NCI-H2227 (cell line): ENCODE measurements around the gene ZDHHC17.

ENCODE experiments used
- DNase-seq: peaks from one replicate; lab custom pipeline; 2025; ENCODE audit not compliant: unreplicated experiment; lab: John Stamatoyannopoulos, UW

ZDHHC17 gene

DNA sequence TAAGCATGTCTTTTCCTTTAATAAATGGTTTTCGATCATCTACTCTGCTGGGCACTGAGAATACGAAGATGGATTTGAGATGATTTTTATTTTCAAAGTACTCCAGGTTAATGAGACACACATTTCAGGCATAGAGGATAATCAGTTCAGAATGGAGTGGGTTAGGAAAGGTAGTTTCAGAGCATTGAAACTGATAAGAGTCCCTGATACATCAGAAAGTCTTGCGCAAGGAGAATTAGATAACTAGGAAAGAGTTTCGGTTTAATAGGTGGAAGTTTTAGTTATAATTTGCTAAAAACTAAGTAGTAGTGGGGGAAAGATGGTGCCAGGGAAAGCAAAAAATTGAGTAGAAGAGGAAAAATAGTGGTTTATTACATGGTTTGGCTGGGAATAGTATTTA, 50.1 kb downstream of the ZDHHC17 start:
- no peak for DNase-seq

DNA sequence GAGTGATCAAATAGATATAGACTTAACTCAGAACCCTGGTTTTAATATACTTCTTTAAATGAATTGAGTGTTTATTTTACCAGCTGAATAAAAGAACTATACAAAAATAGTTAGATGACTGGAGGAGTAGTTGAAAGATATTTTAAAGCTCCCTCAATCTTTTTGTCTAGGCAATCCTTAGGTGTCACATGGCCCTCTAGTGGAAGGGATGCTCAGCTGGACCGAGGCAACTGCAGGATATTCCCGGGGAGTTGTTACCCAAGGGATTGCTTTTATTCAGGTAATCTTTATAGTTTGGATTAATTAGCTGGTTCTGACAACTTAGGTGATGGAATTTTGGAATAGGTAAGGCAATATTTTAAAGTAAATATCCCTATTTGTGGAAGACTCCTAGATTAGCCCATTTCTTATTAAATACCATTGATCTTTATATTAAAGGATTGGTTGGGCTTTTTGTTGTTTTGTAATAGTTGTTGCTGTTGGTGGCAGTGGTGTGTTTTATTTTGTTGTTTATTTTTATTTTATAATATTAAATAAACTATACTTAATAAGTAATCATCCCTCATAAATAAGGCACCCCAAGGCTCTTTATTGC, 57.1 kb downstream of the ZDHHC17 start:
- DNase-seq = peak; percentile 55

DNA sequence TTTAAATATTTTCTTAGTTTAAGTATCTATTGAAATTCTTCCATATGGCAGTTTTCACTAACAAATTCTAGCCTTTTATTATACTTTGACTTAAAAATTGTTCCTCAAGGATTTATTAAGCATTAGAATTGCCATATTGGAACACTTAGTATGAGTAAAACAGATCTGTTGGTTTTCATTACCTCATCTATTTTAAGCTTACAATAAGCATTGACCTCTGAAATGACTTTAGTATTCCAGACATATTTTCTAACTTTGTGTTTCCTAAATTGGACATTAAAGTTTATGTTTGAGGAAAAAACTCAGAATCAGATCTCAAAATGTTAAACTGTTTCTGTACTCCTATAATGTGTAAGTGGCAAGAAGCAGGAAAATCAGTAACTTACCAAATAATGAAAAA, 66.5 kb downstream of the ZDHHC17 start:
- no peak for DNase-seq

DNA sequence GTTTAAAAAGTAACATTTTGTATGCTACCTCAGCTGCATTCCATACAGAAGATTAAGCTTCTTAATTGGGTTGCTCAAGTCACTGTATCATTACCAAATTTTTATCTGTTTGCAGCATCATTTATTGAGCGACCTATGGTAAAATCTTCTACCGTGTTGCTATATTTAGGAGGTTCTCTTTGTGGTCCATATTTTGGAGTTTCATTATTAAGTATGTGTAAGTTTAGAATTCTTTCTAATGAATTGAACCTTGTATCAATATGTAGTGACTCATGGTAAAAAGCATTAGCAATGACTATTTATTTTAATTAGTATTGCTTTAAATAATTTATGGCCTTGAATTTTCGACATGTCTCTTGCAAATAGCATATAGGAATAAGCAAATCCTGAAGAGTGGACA, 72.7 kb downstream of the ZDHHC17 start:
- no peak for DNase-seq

DNA sequence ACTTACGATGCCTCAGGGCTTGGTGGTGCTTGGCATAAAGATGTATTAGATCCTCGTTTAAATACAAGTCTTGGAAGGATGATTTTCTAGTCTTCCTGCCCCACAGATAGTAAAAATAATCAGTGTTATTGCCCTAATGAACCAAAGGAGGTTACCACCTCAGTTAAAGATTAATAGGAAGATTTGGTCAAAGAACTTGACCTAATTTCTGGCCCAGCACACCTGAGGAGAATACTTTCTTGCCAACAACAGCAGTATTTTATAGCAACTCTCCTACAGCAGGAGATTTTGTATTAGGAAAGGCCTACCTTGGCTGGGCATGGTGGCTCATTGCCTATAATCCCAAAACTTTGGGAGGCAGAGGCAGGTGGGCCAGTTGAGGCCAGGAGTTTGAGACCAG, 83.3 kb downstream of the ZDHHC17 start:
- no peak for DNase-seq

DNA sequence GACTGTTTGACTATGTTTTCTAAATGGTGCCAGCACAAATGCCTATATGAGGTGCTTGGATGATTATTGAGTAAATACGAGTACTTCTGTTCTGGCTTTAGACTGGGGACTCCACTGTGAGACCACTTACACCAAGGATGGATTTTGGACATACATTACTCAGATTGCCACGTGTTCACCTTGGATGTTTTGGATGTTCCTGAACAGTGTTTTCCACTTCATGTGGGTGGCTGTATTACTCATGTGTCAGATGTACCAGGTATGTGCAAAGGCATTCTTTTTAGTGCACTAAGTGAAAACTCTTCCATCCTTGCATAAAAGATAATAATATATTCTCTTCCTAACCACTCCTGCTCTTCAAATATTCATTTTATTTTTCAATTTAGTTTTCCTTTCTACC, 84.2 kb downstream of the ZDHHC17 start:
- DNase-seq = no peak

DNA sequence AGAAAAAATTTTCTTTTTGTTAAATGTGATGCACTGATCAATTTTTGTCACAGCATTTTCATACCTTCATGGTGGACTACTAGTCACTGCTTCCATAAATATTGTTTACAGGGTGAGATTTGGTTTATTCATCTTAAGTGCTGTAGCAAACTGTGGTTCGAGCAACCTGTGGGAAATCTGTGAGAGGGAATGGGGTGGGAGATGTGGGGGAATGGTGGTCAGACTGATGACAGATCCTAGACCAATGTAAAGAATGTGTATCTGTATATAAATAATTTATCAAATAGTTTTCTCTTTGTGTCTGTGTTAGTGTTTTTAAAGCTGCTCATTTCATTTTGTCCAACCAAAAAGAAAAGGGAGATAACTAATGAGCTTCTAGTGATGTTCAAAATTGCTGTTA, 88.2 kb downstream of the ZDHHC17 start:
- no peak for DNase-seq

DNA sequence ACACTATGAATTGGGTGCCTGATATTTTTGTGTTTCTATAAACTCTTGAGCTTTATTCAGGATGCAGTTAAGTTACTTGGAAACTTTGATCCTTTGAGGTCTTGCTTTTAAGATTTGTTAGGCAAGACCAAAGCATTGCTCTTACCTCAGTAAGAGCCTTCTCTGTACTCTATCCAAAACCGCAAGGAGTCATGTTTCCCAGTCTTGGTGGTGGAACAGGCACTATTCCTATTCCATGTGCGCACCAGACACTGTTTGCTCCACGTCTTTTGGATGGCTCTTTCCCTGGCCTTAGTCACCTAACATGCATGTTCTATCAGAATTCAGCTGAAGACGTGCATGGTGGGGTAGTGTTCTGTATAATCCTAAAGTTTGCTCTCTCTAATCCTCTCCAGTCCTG, 91.4 kb downstream of the ZDHHC17 start:
- no peak for DNase-seq

DNA sequence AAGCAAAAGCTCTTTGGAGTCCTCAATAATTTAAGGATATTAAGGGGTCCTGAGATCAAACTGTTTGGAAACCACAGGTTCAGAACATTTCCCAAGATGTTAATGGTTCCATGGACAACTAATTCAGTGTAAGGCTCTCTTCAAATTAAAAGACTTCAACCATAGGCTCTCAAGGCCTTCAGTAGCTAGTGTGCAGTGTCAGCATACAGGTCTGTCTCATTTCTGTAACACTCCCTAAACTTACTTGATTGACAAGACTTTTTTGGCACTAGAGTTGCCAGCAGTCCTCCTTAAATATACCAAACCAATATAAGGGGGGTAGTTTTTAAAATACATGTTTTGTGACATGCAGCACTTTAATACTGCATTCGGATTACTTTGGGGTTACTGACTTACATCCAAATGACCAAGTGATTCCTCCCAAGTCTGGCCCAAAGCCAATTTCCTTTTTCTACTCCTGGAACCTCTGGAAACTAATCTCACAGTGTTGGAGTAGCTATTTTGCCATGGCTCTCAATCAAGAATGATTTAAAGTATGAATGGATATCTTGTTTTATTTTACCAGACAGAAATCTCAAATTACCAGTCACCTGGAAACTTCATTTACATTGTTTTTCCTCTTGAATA, 92.2 kb downstream of the ZDHHC17 start:
- no peak for DNase-seq

DNA sequence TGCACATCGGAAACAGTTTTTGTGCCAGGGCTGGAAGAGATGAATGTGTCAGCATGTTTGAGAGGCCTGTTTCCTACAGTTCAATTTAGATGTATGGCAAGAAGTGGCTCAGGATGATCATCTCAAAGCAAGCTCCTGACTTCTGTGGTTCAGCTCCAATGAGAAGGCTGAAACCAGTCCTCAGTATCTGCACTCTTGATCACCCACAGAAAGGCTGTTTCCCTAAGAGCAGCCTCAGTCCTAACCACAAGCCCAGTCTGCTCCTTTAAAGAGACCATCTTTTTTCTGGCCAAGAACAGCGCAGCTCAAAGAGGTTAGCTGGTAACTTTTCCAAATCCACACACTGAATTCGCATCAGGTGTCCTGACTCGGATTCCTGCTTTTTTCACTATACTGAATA, 95.7 kb downstream of the ZDHHC17 start:
- DNase-seq = no peak

DNA sequence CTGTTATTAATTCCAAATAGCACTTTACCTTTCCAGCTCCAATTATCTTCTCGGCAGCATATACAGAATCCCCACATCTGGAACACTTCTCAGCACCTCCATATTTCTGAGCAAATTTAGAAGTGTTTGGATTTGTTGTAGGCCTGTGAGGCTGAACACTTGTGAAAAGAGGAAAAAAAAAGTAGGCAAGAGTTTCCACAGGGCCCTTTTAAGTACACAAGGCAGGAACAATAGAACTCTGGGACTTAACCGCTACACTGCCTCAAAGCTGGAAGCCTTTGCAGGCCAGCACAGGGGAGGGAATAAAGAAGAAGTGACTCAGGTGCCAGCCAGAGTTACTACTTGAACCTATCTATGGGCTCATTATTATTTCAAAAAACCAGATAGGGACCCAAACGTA, 96.3 kb downstream of the ZDHHC17 start:
- no peak for DNase-seq

DNA sequence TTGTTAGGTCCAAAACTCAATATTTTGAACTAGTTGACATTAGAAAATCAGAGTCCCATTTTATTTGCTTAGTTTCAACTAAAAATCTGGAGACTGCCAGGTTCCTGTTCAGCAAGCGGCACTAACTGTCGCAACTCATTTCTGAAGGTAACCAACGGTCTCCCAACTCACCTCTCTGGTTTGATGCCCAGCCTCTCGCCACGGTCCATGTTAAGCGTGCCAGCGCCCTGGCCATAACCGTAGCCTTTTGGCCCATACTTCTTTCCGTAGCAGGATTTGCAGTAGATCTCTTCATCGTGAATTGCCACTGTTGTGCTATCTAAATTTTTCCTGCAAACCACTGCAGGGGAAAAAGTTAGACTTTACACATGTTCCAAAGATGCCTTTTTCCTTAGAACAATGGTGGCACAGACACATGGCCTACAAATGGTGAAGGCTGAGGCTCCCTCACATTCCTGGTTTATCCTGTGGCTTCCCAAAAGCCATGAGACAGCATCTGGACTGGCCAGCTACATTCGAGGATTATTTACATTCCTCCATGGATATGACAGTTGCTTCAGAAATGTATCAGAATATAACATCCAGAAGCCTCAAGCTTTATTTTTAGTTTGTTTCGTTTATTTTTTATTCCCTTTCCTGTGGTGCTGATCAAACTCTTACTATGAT, 99.2 kb downstream of the ZDHHC17 start:
- DNase-seq = no peak

DNA sequence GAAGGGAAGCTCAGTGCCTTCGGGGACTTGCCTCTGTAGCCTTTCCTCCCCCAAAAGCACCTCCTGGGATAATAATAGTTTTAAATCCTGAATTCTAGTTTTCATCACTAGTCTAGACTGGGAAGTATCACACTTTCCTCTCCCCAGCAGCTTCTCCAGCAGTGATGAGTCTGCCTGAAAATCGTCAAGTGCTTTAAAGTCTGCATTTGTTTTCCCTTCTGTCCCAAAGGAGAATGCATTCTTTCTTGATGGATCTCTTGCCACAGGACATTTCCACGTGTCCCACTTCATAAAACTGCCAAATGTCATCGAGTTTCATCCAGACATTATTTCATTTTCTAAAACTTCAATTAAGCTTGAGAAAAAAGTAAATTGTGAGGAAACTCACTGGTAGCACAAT, 99.9 kb downstream of the ZDHHC17 start:
- no peak for DNase-seq

DNA sequence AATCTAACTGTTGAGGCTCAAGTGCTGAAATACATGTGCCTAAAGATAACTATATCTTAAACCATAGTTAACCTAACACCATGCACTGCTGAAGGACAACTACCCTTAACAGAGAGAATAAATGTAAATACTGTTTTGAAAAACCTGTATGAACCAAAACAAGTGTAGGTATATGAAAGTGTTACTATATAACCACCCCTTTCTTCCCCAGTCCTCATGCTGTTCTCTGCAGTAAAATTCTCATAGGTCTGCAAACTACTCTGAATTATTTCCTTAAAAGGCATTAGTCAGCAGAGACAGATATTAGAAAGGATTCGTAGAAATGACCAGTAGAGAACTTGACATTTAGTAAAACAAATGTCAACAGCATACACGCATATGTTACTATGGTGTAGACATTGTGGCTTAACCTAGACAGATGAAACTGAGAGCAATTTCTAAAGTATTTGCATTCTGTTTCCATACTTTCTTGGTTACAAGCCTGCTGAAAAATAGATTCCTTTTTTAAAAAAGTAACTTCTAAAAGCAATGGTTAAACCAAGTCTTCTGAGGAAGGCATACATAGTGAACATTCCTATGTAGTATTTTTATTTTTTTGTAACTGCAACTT, 101.0 kb downstream of the ZDHHC17 start:
- DNase-seq = no peak

DNA sequence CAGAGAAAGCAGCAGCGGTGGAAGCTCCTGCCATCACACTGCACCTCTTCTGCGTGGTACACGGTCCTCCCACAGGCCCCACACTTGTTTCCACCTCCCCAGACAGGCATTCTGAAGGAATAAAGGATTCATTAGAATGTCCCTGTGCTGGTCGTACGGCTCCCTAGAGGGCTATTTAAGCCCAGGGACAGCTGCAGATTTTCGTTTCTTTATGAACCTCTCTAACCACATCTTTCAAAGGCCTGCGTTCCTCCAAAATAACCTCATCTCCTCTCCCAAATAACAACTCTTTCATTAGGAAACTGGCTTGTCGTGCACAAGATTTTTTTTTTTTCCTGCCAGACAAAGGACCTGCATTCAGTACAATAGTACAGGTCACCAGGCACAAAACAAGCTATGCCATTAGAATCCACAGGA, 102.2 kb downstream of the ZDHHC17 start:
- DNase-seq = peak; percentile 57

DNA sequence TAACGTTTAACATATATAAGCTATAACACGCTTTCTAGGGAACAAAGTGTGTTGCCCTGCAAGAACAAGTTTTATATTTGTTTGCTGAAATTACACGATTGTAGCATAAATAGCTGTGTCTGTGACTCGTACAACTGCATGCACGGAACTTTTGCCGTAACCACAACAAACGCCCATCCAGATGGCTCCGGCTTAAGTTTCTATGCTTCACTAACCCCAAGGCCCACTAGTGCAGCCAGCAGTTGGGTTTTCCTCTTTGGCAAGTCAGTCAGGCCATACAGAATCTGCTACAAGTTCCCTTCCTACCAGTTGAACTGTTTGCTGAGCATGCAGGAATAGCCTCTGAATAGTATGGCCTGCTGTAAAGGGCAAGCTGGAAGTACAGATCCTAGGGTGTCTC, 102.8 kb downstream of the ZDHHC17 start:
- DNase-seq = peak; percentile 51

DNA sequence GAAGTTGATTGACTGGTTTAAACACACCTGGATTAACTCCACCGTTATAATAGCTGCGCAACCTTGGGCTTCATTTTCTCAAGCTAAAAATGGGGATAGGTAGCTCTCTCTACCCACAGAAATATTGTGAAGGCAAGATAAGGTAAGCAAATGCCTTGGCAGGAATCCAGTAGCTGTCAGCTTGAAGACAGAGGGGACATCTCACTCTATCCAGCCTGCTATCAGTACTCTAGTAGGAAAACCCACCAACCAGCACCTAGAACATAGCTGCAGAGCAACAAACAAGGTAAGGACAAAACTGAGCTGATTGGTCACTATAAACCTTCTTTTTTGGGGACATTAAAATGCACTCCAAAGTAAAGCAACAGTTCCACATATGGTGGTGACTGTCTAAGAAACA, 107.2 kb downstream of the ZDHHC17 start:
- DNase-seq = no peak

DNA sequence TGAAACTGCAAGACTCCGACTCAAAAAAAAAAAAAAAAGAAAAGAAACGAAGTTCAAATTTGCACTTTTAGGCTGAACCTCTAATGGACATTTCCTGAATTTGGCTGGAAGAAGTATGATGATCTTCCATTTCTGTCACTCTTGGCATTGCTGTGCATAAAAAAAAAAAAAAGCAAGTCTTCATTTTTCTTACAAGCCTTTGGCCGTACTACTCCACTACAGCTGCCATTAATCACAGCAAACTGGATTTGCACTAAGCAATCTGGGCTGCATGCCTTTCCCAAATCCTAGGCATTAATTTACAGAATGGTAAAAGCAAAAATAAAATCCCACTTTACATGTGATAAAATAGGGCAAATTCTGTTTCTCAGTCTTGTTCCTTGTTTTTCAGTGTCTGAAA, 107.8 kb downstream of the ZDHHC17 start:
- DNase-seq = no peak

DNA sequence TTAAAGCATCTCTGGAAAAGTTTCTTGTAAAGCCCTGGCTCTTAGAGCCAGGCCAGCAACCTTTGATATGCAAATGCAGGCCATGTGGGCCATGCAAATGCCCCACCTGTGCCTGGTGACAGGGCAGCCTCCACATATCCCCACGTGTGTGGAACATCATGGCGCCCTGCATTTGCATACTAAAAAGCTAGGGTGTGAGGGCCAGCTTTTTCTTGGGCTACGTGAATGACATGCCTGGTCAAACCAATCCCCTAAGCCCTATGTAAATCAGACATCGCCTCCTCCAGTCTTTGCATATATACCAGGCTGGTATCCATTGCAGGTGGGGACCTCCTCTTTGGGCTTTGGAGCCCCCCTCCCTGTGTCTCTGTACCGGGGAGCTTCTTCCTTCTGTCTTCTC, 108.5 kb downstream of the ZDHHC17 start:
- DNase-seq = no peak

DNA sequence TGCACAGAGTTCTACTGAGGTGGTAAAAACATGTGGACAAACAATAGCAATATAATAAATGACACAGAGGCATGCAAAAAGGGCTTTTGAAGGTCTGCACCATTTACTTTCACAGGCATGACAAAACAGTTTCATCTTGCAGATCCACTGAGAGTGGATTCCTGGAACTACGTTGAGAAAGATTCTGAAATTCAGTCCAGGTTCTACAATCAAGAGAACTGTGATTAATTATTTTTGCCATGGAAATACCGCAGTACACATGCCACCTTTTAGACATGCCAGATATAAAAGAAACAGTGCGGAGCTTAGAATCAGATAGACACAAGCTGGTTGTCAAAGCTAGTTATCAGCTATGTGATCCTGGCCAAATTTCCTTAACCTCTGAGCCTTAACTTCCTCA, 110.1 kb downstream of the ZDHHC17 start:
- no peak for DNase-seq

DNA sequence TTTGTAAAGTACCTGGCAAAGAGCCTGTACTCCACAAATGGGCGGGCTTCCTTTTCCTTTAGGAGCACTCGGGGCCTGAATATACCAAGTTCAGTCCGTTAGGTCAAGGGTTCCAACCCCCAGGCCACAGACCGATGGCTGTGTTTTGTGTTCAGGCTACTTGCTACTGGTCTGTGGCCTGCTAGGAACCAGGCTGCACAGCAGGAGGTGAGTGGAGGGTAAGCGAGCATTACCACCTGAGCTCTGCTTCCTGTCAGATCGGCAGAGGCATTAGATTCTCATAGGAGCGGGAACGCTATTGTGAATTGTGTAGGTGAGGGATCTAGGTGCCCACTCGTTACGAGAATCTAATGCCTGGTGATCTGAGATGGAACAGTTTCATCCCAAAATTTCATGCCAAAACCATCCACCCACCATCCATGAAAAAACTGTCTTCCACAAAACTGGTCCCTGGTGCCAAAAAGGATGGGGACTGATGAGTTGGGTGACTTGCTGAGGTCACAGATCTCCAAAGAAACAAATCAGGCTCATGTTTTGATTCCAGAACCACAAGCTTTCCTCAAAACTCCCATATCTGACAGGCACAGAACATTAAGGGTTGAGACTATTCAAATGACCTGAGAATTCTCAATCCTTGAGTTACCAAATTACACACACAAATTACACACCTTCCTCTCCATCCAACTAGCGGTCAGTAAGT, 110.7 kb downstream of the ZDHHC17 start:
- DNase-seq = no peak
